Posterior cingulate gyrus (tissue), 11 donors: ENCODE results near the gene TKT.
"Not testable (repeated sequence)": the region's sequence is repeated elsewhere in the genome, so short reads cannot be mapped to it uniquely, and the experiment has no call there.

Experiments
- DNase-seq, 10 donors: peaks; one replicate each; pipeline versions ENCODE4 v3.0.0 to v3.0.0-alpha.2; 2020 to 2021; ENCODE audit warnings: mixed read lengths in 3 of 10
- intact Hi-C: fragments of 100-400 bp; cut with DNase I; formaldehyde crosslinking; loops from one replicate; pipeline ENCODE4 v1.15.1; 2023

Gene TKT

GRCh38 chr3:53261712-53262111, 5.9 kb upstream of the TKT start:
- peak in 1 of 10 donors; percentile 74 for DNase-seq
- intact Hi-C loops = no loop called here

- DNase-seq = no peak
- intact Hi-C loops = no loop called here
These were observed 4.5 kb upstream of the TKT start for GRCh38 chr3:53260286-53260785.

- intact Hi-C loops = loop anchor here (2.0 kb wide), 1 partner anchor 87 kb away; the partner anchor contains the start of gene DCP1A
- peak in 3 of 10 donors; percentile 36 to 59 (median 55) for DNase-seq
These were observed 3.8 kb upstream of the TKT start for GRCh38 chr3:53259427-53260259.

GRCh38 chr3:53258600-53259426, 3.0 kb upstream of the TKT start:
- DNase-seq = peak in 2 of 10 donors; percentile 27 to 45
- intact Hi-C loops = loop anchor here (2.0 kb wide), 1 partner anchor 88 kb away; the partner anchor contains the start of gene DCP1A

GRCh38 chr3:53257465-53257864, 1.6 kb upstream of the TKT start:
- DNase-seq = no peak
- intact Hi-C loops = no loop called here

- DNase-seq = no peak
- intact Hi-C loops = no loop called here
These were observed 858 bp upstream of the TKT start for GRCh38 chr3:53256704-53257055.

- intact Hi-C loops = no loop called here
- peak in 8 of 10 donors; percentile 39 to 93 (median 48) for DNase-seq
These were observed 423 bp downstream of the TKT start for GRCh38 chr3:53255423-53255774.

GRCh38 chr3:53254509-53255422, 1.1 kb downstream of the TKT start:
- intact Hi-C loops = no loop called here
- DNase-seq = peak; percentile 29 to 92 (median 52)

- DNase-seq = no peak
- intact Hi-C loops = no loop called here
These were observed 1.9 kb downstream of the TKT start for GRCh38 chr3:53253707-53254508.

GRCh38 chr3:53252947-53253322, 2.9 kb downstream of the TKT start:
- intact Hi-C loops = not testable (repeated sequence)

GRCh38 chr3:53252096-53252946, 3.5 kb downstream of the TKT start:
- DNase-seq = no peak
- intact Hi-C loops = no loop called here

More at GRCh38 chr3:53252947-53253322, 2.9 kb downstream of the TKT start:
- DNase-seq = not testable (repeated sequence)

- no peak for DNase-seq
- intact Hi-C loops = no loop called here
These were observed 4.8 kb downstream of the TKT start for GRCh38 chr3:53250881-53251605.

GRCh38 chr3:53250453-53250852, 5.4 kb downstream of the TKT start:
- no peak for DNase-seq
- intact Hi-C loops = no loop called here

GRCh38 chr3:53248161-53248560, 7.7 kb downstream of the TKT start:
- intact Hi-C loops = no loop called here
- no peak for DNase-seq

- no peak for DNase-seq
- intact Hi-C loops = no loop called here
These were observed 8.2 kb downstream of the TKT start for GRCh38 chr3:53247619-53248018.

GRCh38 chr3:53244271-53244670, 11.6 kb downstream of the TKT start:
- DNase-seq = no peak
- intact Hi-C loops = no loop called here

- DNase-seq = no peak
- intact Hi-C loops = no loop called here
These were observed 12.0 kb downstream of the TKT start for GRCh38 chr3:53243785-53244184.

- intact Hi-C loops = no loop called here
- no peak for DNase-seq
These were observed 12.7 kb downstream of the TKT start for GRCh38 chr3:53243165-53243564.
